Heart left ventricle (tissue), 13 donors: Measurements from ENCODE around the gene GRM7.

ENCODE experiments used
- CTCF ChIP-seq, 12 donors: fragments of 200-600 bp; sonication (generic) in 4 of 12; IDR thresholded peaks; one replicate each; pipeline versions ENCODE4 v1.5.0 to v1.8.0; 2018 to 2022; ENCODE audit warnings: antibody characterized with exemption in 12 of 12, mild to moderate bottlenecking in 5 of 12
- POLR2A ChIP-seq, 2 donors: fragments of 450-650 bp; IDR thresholded peaks; one replicate each; pipeline ENCODE4 v1.6.1; 2017; ENCODE audit warnings: antibody characterized with exemption in 2 of 2, mild to moderate bottlenecking in 2 of 2, moderate library complexity in 2 of 2
- donor health status: ischemic (EF 13 %, LVEDD 7.1; RV severe dilation, severe dysfunction).
- donor health status: DM: no; HTN: yes; CAD: no.
- donor health status: DM: no; HTN: no; CAD: no.
- donor health status: ischemic (EF 25% LVEDD 6.9; RV normal size, moderate dysfunction).
- donor health status: ischemic (EF 25% LVEDD 5.7; RV mildly dilated, moderate dysfunction).
- donor health status: ischemic (EF 35%, LVEDD 5.7; RV mildly dilated, moderate dysfunction).
- donor health status: nonischemic (EF 11% LVEDD 7.7; RV severe dilation, severe dysfunction).
- donor health status: DM: yes; HTN: yes; CAD: no.
- donor health status: PGD.
- donor health status: ischemic (EF 29% LVEDD 5.4; RV normal size, mild dysfunction).
- donor health status: nonischemic (EF 23%, LVEDD 6.1; RV moderate dilation, normal function).

- TF ChIP-seq CTCF (IDR thresholded peaks at IDR 0.05), result no peak
- no peak for TF ChIP-seq POLR2A (IDR thresholded peaks at IDR 0.05)
Measured at GRCh38 chr3:7333125-7333524, 472.2 kb downstream of the GRM7 start.
